Lower leg skin (tissue), 3 donors: Measurements from ENCODE around the gene AGBL1.

ENCODE experiments used
- POLR2A ChIP-seq, 2 donors: fragments of 450-650 bp; IDR thresholded peaks; one replicate each; pipeline ENCODE4 v1.6.1; 2016 to 2017; ENCODE audit warnings: antibody characterized with exemption in 2 of 2, mild to moderate bottlenecking in 1 of 2, moderate library complexity in 1 of 2
- TF ChIP-seq, protein P1 (sequence below), 3 donors: fragments of 450-650 bp; IDR thresholded peaks; one replicate each; pipeline ENCODE4 v1.5.1; 2016; ENCODE audit warnings: antibody characterized with exemption in 3 of 3, mild to moderate bottlenecking in 3 of 3, moderate library complexity in 2 of 3

DNA sequence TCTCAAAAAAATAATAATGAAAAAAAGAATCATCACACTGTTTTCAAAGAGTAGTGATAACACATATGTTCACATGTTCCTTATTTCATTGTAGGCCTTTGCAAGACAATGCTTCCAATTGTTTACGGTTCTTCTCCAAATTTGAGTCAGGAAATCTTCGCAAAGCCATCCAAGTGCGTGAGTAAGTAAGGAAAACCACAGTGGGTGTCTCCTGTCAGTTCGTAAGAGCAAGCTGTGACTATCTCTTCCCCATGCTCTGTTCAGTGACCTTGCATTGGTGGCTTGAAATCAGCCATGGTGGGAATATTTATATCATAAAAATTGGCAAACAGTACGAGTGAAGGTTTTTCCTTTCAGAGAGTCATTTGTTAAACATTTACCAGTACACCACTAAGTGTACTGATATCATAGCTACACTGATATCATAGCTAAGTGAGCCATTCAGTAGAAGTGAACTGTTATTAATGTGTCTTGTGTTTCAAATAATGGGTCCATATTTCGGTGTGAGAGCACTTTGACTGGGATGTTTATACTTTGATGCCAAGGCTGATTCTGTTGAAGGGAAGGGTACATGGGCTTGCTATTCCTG lies 187.3 kb downstream of the AGBL1 start:
- TF ChIP-seq, protein P1, sequence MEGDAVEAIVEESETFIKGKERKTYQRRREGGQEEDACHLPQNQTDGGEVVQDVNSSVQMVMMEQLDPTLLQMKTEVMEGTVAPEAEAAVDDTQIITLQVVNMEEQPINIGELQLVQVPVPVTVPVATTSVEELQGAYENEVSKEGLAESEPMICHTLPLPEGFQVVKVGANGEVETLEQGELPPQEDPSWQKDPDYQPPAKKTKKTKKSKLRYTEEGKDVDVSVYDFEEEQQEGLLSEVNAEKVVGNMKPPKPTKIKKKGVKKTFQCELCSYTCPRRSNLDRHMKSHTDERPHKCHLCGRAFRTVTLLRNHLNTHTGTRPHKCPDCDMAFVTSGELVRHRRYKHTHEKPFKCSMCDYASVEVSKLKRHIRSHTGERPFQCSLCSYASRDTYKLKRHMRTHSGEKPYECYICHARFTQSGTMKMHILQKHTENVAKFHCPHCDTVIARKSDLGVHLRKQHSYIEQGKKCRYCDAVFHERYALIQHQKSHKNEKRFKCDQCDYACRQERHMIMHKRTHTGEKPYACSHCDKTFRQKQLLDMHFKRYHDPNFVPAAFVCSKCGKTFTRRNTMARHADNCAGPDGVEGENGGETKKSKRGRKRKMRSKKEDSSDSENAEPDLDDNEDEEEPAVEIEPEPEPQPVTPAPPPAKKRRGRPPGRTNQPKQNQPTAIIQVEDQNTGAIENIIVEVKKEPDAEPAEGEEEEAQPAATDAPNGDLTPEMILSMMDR (IDR thresholded peaks at IDR 0.05): no peak
- no peak for TF ChIP-seq POLR2A (IDR thresholded peaks at IDR 0.05)
